HUES6 (cell line): ENCODE data around the gene CCDC43.
"Not testable (repeated sequence)": the region's sequence is repeated elsewhere in the genome, so short reads cannot be mapped to it uniquely, and the experiment has no call there.

ENCODE experiments used
- H3K27ac ChIP-seq: 2 replicates; pipeline ENCODE4 v1.7.0; 2013; ENCODE audit warnings: low read depth, mild to moderate bottlenecking, low read length, inconsistent platforms
- H3K27me3 ChIP-seq: 2 replicates; pipeline ENCODE4 v1.6.1; 2013; ENCODE audit warnings: low read length; ENCODE audit not compliant: control insufficient read depth, insufficient read depth
- H3K36me3 ChIP-seq: 2 replicates; pipeline ENCODE4 v1.6.1; 2013; ENCODE audit warnings: low read length; ENCODE audit not compliant: control insufficient read depth, insufficient read depth
- H3K4me1 ChIP-seq: 2 replicates; pipeline ENCODE4 v1.6.1; 2013; ENCODE audit warnings: low read length; ENCODE audit not compliant: control insufficient read depth, insufficient read depth
- H3K4me3 ChIP-seq: 2 replicates; pipeline ENCODE4 v1.5.1; 2013; ENCODE audit warnings: low read depth, low read length
- H3K9ac ChIP-seq: one replicate; pipeline ENCODE4 v1.6.1; 2013; ENCODE audit warnings: mild to moderate bottlenecking, low read length
- H3K9me3 ChIP-seq: 2 replicates; pipeline ENCODE4 v1.6.1; 2013; ENCODE audit warnings: low read depth, low read length; ENCODE audit not compliant: control insufficient read depth, insufficient read depth

The CCDC43 gene

DNA sequence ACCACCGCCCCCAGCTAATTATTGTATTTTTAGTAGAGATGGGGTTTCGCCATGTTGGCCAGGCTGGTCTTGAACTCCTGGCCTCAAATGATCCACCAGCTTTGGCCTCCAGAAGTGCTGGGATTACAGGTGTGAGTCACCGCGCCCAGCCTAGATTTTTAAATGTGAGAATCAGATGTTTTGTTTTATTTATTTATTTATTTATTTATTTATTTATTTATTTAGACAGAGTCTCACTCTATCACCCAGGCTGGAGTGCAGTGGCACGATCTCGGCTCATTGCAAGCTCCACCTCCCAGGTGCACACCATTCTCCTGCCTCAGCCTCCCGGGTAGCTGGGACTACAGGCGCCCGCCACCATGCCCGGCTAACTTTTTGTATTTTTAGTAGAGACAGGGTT lies 10.7 kb upstream of the CCDC43 start:
- not testable (repeated sequence) for H3K4me1 ChIP-seq, H3K9ac ChIP-seq, H3K9me3 ChIP-seq, H3K36me3 ChIP-seq, H3K27me3 ChIP-seq, H3K4me3 ChIP-seq, H3K27ac ChIP-seq

DNA sequence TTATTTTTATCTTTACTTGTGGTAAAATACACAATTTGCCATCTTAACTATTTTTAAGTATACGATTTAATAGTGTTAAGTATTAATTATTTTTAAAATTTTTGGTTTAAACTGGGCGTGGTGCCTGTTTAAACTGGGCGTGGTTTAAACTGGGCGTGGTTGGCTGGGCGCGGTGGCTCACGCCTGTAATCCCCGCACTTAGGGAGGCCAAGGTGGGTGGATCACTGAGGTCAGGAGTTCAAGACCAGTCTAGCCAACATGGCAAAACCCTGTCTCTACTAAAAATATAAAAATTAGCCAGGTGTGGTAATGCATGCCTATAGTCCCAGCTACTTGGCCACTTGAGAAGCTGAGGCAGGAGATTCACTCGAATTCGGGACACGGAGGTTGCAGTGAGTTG lies 4.0 kb upstream of the CCDC43 start:
- H3K27me3 ChIP-seq: no peaks in the 10 kb centered on the region
- H3K27ac ChIP-seq: no peak overlapping the region
- H3K9me3 ChIP-seq: no peaks in the 10 kb centered on the region
- no peak overlapping the region for H3K4me3 ChIP-seq
- no peak overlapping the region for H3K9ac ChIP-seq
- H3K36me3 ChIP-seq: no peaks in the 10 kb centered on the region
- peaks cover 6% of the 10 kb centered on the region for H3K4me1 ChIP-seq

DNA sequence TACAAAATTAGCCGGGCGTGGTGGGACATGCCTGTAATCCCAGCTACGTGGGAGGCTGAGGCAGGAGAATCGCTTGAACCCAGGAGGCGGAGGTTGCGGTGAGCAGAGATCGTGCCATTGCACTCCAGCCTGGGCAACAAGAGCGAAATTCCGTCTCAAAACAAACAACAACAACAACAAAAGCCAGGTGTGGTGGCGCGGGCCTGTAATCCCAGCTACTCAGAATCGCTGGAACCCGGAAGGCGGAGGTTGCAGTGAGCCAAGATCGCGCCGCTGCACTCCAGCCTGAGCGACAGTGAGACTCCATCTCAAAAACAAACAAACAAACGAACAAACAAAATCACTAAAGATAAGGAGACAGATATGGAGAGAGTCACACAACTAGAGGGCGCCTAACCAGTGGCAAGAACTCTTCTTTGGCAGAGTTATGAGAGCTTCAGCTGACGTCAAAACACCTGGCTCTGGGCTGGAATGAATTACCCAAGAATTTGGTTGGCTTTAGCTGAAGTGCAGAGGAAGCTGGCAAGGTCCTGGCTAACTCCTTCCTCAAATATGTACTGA lies 1.2 kb upstream of the CCDC43 start:
- H3K36me3 ChIP-seq, H3K4me3 ChIP-seq, H3K4me1 ChIP-seq, H3K27ac ChIP-seq, H3K9me3 ChIP-seq, H3K27me3 ChIP-seq, H3K9ac ChIP-seq: not testable (repeated sequence)

GRCh38 chr17:44688675-44689476 lies 700 bp downstream of the CCDC43 start:
- Histone ChIP-seq H3K9me3 (no peaks in the 10 kb centered on the region), H3K27me3 (no peaks in the 10 kb centered on the region), H3K4me3 (peak overlapping the region; percentile 97), H3K9ac (peak overlapping the region; percentile 96), H3K36me3 (peaks cover 4% of the 10 kb centered on the region; the same call in 1 of the 2 replicates), H3K4me1 (peaks cover 6% of the 10 kb centered on the region), H3K27ac (peak overlapping the region; percentile 70)

- H3K9ac ChIP-seq: no peak overlapping the region
- H3K4me1 ChIP-seq: peaks cover 6% of the 10 kb centered on the region
- H3K9me3 ChIP-seq: no peaks in the 10 kb centered on the region
- H3K36me3 ChIP-seq: peaks cover 10% of the 10 kb centered on the region
- H3K4me3 ChIP-seq: peak overlapping the region; percentile 97
- no peaks in the 10 kb centered on the region for H3K27me3 ChIP-seq
- H3K27ac ChIP-seq: no peak overlapping the region
Measured at GRCh38 chr17:44688200-44688599, 1.4 kb downstream of the CCDC43 start.

DNA sequence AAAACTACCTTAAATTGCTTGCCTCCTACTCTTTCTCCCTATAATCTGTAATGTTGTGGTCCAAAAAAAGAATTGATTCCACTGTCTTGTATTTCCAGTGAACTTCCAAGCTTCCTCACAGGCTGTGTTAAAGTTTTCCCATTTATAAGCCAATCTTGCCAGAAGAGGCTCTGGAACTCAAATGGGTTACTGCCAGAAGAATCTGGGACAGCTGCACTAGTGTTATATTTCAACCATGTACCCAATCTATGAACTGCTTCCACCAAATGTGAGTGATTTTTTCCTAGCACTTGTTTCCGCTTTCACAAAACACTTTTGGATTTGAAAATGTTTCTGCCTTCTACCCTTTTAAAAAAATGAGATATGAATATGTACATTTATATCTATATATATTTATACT lies 1.8 kb downstream of the CCDC43 start:
- no peak overlapping the region for H3K9ac ChIP-seq
- no peak overlapping the region for H3K4me3 ChIP-seq
- H3K36me3 ChIP-seq: peaks cover 15% of the 10 kb centered on the region
- H3K9me3 ChIP-seq: no peaks in the 10 kb centered on the region
- no peaks in the 10 kb centered on the region for H3K27me3 ChIP-seq
- H3K4me1 ChIP-seq: peaks cover 6% of the 10 kb centered on the region
- H3K27ac ChIP-seq: no peak overlapping the region

GRCh38 chr17:44683303-44683702 lies 6.3 kb downstream of the CCDC43 start:
- not testable (repeated sequence) for H3K9ac ChIP-seq, H3K4me3 ChIP-seq, H3K4me1 ChIP-seq

DNA sequence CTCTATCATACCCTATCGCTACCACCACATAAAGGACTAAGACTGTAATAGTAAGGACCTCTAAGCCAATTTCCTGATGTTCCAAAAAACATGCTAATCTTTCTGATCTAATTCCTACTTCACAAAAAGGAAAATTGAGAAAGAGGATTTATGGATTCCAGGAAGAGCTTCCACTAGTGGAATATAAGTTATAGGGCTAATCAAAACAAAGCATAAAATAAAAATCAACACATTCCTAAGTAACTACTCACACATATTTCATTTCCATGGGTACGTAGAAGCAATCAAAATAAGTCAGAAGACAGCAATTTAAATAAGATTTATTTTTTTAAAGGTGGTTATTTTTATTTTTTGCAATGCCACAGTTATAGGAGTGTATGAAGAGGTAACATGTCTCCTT lies 12.4 kb downstream of the CCDC43 start:
- Histone ChIP-seq H3K27me3 (no peaks in the 10 kb centered on the region), H3K4me1 (no peaks in the 10 kb centered on the region), H3K9me3 (no peaks in the 10 kb centered on the region), H3K27ac (no peak overlapping the region), H3K36me3 (peaks cover 28% of the 10 kb centered on the region), H3K9ac (no peak overlapping the region), H3K4me3 (no peak overlapping the region)

More at GRCh38 chr17:44683303-44683702, 6.3 kb downstream of the CCDC43 start:
- not testable (repeated sequence) for H3K27me3 ChIP-seq, H3K9me3 ChIP-seq, H3K27ac ChIP-seq
- peaks cover 41% of the 10 kb centered on the region for H3K36me3 ChIP-seq

- H3K4me1 ChIP-seq: no peaks in the 10 kb centered on the region
- peaks cover 8% of the 10 kb centered on the region; the same call in 1 of the 2 replicates for H3K36me3 ChIP-seq
- H3K9ac ChIP-seq: no peak overlapping the region
- H3K27ac ChIP-seq: no peak overlapping the region
- H3K27me3 ChIP-seq: no peaks in the 10 kb centered on the region
- H3K9me3 ChIP-seq: no peaks in the 10 kb centered on the region
- no peak overlapping the region for H3K4me3 ChIP-seq
Measured at GRCh38 chr17:44673893-44674292, 15.7 kb downstream of the CCDC43 start.

GRCh38 chr17:44672479-44673093 lies 17.0 kb downstream of the CCDC43 start:
- no peaks in the 10 kb centered on the region for H3K27me3 ChIP-seq
- no peaks in the 10 kb centered on the region for H3K4me1 ChIP-seq
- H3K36me3 ChIP-seq: no peaks in the 10 kb centered on the region
- no peak overlapping the region for H3K4me3 ChIP-seq
- H3K9ac ChIP-seq: no peak overlapping the region
- H3K27ac ChIP-seq: no peak overlapping the region
- no peaks in the 10 kb centered on the region for H3K9me3 ChIP-seq

DNA sequence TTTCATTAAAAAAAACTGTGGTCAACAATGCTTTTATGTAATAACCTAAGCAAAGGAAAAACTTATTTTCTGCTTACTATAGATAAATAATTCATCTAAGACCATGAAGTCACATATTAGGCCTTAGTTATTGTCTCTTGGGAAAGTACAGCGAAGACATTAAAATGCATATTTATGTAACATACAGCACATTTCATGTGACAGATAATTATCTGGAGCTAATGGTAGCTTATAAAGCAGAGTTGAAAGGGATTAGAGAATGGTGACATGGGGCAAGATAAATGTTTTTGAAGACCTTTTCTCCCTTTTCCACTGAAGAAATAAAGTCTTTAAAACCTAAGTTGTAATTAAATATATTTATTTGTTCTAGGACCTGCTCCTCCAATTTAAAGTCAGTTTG lies 23.6 kb downstream of the CCDC43 start:
- Histone ChIP-seq H3K4me3 (no peak overlapping the region), H3K9ac (no peak overlapping the region), H3K4me1 (no peaks in the 10 kb centered on the region), H3K9me3 (no peaks in the 10 kb centered on the region), H3K36me3 (peaks cover 2% of the 10 kb centered on the region; the same call in 1 of the 2 replicates), H3K27ac (no peak overlapping the region), H3K27me3 (no peaks in the 10 kb centered on the region)
